ENCODE results near the gene STRADA.

Gene STRADA

GRCh38 chr17:63741408-63742173 lies at the start of gene STRADA:
TSS of gene STRADA (minus strand) at chr17:63741799. CDS start at chr17:63728369, 13,430 bp downstream.
- DNase-seq, result peak; percentile 62 to 92

- no peak for DNase-seq
These were observed 48.5 kb upstream of the STRADA start for GRCh38 chr17:63790057-63790456.

- DNase-seq, result no peak
These were observed 45.5 kb upstream of the STRADA start for GRCh38 chr17:63786971-63787711.

- no peak for DNase-seq
These were observed 44.5 kb upstream of the STRADA start for GRCh38 chr17:63786117-63786516.

- DNase-seq, result no peak
These were observed 44.0 kb upstream of the STRADA start for GRCh38 chr17:63785556-63785955.

GRCh38 chr17:63783522-63783921 lies 41.9 kb upstream of the STRADA start:
- no peak for DNase-seq

- DNase-seq, result no peak
These were observed 39.3 kb upstream of the STRADA start for GRCh38 chr17:63780928-63781327.

GRCh38 chr17:63780507-63780906 lies 38.9 kb upstream of the STRADA start:
- DNase-seq, result no peak

- DNase-seq, result no peak
These were observed 33.8 kb upstream of the STRADA start for GRCh38 chr17:63775420-63775819.

GRCh38 chr17:63774969-63775265 lies 33.3 kb upstream of the STRADA start:
- no peak for DNase-seq

GRCh38 chr17:63774141-63774968 lies 32.8 kb upstream of the STRADA start, which contains the start of gene DDX42:
TSS of gene DDX42 (plus strand) at chr17:63774170. CDS start at chr17:63787050, 12,880 bp downstream.
- DNase-seq, result no peak

- DNase-seq, result peak; percentile 91 to 98
These were observed 31.9 kb upstream of the STRADA start, which contains the start of gene CCDC47 for GRCh38 chr17:63773272-63774140. TSS of gene CCDC47 (minus strand) at chr17:63773597. CDS start at chr17:63766175, 7,422 bp downstream.

- DNase-seq, result peak in 1 of 2 experiments; percentile 1
These were observed 31.2 kb upstream of the STRADA start for GRCh38 chr17:63772801-63773271.

GRCh38 chr17:63768433-63768832 lies 26.8 kb upstream of the STRADA start:
- no peak for DNase-seq

GRCh38 chr17:63766754-63767153 lies 25.2 kb upstream of the STRADA start:
- DNase-seq, result no peak

- no peak for DNase-seq
These were observed 23.1 kb upstream of the STRADA start for GRCh38 chr17:63764716-63765115.

GRCh38 chr17:63762161-63763078 lies 20.8 kb upstream of the STRADA start:
- DNase-seq, result no peak

GRCh38 chr17:63760771-63761539 lies 19.4 kb upstream of the STRADA start:
- DNase-seq, result no peak

- DNase-seq, result no peak
These were observed 16.8 kb upstream of the STRADA start for GRCh38 chr17:63758428-63758827.

- no peak for DNase-seq
These were observed 12.4 kb upstream of the STRADA start for GRCh38 chr17:63754046-63754445.
